Neutrophil (primary cell): Measurements from ENCODE around the gene PATL1.

ENCODE experiments used
- H3K27ac ChIP-seq: fragments of 200-600 bp; sonication (generic); 2 replicates; pipeline ENCODE4 v1.5.1; 2016; ENCODE audit warnings: mild to moderate bottlenecking, moderate library complexity
- H3K27me3 ChIP-seq: fragments of 200-600 bp; sonication (generic); 2 replicates; pipeline ENCODE4 v1.6.0; 2016; ENCODE audit warnings: mild to moderate bottlenecking
- H3K36me3 ChIP-seq: fragments of 200-600 bp; sonication (generic); 2 replicates; pipeline ENCODE4 v1.5.1; 2017
- H3K4me1 ChIP-seq, 2 experiments: fragments of 200-600 bp in 1 of 2; sonication (generic) in 1 of 2; 1 replicate in 1 of 2; 2 replicates in 1 of 2; pipeline versions ENCODE4 v1.5.1 to v1.6.1; 2013 to 2016; ENCODE audit warnings: low read depth in 1 of 2, low read length in 1 of 2, mild to moderate bottlenecking in 1 of 2, moderate library complexity in 1 of 2; ENCODE audit not compliant: control insufficient read depth in 1 of 2, insufficient read depth in 1 of 2
- H3K4me3 ChIP-seq, 2 experiments: fragments of 200-600 bp in 1 of 2; sonication (generic) in 1 of 2; 1 replicate in 1 of 2; 2 replicates in 1 of 2; pipeline ENCODE4 v1.5.1; 2013 to 2016; ENCODE audit warnings: low read depth in 1 of 2, low read length in 1 of 2, mild to moderate bottlenecking in 1 of 2, moderate library complexity in 1 of 2
- H3K9me3 ChIP-seq: fragments of 200-600 bp; sonication (generic); 2 replicates; pipeline ENCODE4 v1.5.1; 2016
- TF ChIP-seq, protein P1 (sequence below): fragments of 200-600 bp; sonication (generic); IDR thresholded peaks from 2 replicates; pipeline ENCODE4 v1.5.1; 2016; ENCODE audit warnings: antibody characterized with exemption

PATL1 gene, protein sequence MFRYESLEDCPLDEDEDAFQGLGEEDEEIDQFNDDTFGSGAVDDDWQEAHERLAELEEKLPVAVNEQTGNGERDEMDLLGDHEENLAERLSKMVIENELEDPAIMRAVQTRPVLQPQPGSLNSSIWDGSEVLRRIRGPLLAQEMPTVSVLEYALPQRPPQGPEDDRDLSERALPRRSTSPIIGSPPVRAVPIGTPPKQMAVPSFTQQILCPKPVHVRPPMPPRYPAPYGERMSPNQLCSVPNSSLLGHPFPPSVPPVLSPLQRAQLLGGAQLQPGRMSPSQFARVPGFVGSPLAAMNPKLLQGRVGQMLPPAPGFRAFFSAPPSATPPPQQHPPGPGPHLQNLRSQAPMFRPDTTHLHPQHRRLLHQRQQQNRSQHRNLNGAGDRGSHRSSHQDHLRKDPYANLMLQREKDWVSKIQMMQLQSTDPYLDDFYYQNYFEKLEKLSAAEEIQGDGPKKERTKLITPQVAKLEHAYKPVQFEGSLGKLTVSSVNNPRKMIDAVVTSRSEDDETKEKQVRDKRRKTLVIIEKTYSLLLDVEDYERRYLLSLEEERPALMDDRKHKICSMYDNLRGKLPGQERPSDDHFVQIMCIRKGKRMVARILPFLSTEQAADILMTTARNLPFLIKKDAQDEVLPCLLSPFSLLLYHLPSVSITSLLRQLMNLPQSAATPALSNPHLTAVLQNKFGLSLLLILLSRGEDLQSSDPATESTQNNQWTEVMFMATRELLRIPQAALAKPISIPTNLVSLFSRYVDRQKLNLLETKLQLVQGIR

DNA sequence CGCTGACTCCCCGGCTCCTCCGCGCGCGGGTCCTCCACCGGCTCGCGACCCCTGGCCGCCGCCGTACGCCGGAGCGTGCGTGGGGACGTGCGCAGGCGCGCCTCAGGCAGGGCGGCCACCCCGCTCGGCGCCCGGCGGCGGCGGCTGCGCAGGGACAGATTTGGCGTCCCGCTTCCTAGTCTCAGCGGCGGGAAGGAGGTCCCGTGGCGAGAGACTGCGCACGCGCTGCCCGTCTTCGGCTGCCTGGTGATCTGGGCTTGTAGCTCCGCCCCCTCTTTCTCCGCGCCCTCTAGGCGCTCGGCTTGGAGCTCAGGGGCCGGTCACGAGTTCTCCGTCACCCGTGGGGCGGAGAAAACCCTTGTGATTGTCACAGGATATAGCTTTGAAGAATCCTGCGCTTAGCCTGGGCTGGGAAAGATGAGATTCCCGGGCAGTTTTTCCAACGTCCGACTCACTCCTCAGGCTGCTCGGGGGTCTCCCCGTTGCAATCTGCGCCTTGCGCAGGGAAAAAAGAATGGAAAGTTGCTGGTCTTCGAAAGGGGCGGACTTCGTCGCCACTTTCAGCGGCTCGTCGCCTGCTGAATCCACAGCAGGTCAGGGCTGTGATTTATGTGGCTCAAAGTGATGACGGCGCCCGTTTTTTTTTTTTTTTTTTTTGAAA is at the start of gene PATL1:
Gene PATL1, minus strand, starts transcription at position 88 of the 661 bp plus-strand sequence. CDS start 142 bp downstream, outside the sequence.
- Histone ChIP-seq H3K9me3 (no peaks in the 10 kb centered on the region), H3K4me1 (peaks cover 33% of the 10 kb centered on the region in 2 experiments), H3K36me3 (peaks cover 27% of the 10 kb centered on the region), H3K4me3 (peak within 1 kb of the TSS; percentile 93 to 94), H3K27me3 (no peaks in the 10 kb centered on the region), H3K27ac (peak within 1 kb of the TSS; percentile 98)
- TF ChIP-seq, protein P1, sequence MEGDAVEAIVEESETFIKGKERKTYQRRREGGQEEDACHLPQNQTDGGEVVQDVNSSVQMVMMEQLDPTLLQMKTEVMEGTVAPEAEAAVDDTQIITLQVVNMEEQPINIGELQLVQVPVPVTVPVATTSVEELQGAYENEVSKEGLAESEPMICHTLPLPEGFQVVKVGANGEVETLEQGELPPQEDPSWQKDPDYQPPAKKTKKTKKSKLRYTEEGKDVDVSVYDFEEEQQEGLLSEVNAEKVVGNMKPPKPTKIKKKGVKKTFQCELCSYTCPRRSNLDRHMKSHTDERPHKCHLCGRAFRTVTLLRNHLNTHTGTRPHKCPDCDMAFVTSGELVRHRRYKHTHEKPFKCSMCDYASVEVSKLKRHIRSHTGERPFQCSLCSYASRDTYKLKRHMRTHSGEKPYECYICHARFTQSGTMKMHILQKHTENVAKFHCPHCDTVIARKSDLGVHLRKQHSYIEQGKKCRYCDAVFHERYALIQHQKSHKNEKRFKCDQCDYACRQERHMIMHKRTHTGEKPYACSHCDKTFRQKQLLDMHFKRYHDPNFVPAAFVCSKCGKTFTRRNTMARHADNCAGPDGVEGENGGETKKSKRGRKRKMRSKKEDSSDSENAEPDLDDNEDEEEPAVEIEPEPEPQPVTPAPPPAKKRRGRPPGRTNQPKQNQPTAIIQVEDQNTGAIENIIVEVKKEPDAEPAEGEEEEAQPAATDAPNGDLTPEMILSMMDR, result no peak

DNA sequence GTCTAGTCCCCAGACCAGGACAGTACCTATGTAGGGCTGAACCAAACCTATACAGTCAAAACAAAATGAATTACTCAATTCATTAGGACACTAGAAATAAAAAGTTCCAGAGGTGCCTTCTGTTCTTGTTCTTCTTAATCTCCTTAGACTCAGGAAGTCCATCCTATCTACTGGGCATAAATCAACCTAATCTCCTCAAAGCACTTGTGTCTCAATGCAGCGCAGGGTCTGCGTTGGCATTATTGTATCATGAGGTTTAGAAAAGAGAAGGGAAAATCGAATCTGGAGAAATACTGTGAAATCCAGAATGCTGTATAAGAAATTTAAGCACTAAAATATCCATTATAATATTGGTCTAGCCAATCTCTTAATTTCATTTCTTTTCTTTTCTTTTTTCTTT is 47.2 kb upstream of the PATL1 start:
- Histone ChIP-seq H3K4me1 (peaks cover 5 to 7% of the 10 kb centered on the region in 2 experiments), H3K36me3 (no peaks in the 10 kb centered on the region), H3K4me3 (no peak overlapping the region), H3K9me3 (no peaks in the 10 kb centered on the region), H3K27ac (no peak overlapping the region), H3K27me3 (no peaks in the 10 kb centered on the region)
- TF ChIP-seq, protein P1, result no peak

DNA sequence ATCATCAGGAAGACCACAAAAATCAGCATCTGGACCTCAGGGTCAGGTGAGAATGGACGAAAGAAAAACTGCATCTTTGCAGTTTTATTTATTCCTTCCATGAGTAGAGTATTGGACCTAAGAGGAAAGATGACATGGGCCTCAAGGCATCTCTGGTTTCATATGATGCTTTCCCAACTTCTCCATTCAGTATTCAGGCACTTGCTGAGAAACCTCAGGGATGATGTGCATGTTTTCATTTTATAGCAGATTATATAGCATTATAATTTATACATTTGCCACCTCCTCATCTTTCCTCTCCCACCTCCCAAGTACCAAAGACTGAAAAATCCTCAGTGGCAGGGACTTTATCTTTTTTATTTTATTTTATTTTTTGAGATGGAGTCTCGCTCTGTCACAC is 44.9 kb upstream of the PATL1 start, which contains the start of gene OR10V1:
Gene OR10V1, minus strand, starts transcription at position 101 of the 400 bp plus-strand sequence. Its CDS starts 0 bp downstream, at position 101.
- no peaks in the 10 kb centered on the region for H3K36me3 ChIP-seq
- no peak within 1 kb of the TSS for H3K27ac ChIP-seq
- peaks cover 5 to 7% of the 10 kb centered on the region in 2 experiments for H3K4me1 ChIP-seq
- no peak within 1 kb of the TSS for H3K4me3 ChIP-seq
- no peaks in the 10 kb centered on the region for H3K9me3 ChIP-seq
- TF ChIP-seq, protein P1, result no peak
- H3K27me3 ChIP-seq, result no peaks in the 10 kb centered on the region

DNA sequence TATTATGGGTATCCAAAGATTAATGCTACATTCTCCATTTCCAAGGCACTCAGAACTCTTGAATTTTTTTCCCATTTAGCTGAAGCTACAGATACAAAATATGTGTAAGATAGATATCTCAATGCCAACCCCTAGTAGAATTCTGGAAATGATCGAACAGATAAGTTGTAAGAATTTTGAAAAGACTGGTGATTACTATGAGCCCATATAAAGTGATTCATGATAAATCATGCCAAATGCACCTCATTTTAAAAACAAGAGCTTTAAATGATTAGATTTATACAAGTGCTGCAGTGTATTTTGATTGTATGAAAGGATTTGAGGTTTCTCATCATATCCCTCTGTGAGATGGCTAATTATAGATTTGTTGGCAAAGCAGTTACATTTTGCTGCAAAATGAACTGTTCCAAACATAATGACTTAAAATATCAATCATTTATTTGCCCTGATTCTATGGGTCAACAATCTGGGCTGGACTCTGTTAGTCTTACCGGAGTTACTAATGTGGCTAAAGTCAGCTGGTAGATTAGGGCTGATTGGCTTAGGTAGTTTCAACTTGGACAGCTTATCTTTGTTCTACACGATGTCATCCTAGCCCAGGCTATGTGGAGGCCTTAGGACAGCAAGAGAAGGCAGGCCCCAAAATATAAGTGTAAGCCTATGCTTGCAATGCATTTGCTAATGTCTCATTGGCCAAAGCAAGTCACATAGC is 41.5 kb upstream of the PATL1 start:
- Histone ChIP-seq H3K27ac (no peak overlapping the region), H3K4me1 (no peaks in the 10 kb centered on the region), H3K27me3 (no peaks in the 10 kb centered on the region), H3K36me3 (no peaks in the 10 kb centered on the region), H3K9me3 (no peaks in the 10 kb centered on the region), H3K4me3 (no peak overlapping the region)
- TF ChIP-seq, protein P1, result no peak

DNA sequence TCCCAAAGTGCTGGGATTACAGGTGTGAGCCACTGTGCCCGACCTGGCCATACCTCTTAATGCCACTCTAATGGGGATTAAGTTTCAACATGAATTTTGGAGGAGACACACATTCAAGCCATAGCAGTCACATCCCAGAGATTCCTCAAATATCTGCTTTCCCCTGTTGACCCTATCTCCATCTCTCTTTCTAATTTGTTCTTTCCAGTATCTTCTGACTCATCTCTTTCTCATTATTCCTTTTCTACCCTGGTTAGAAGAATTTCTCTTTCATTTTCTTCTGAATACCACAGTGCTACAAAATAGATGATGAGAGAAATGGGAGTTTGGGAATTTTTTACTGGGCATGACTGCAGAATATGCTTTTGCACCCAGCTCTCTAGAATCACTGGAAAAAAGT is 39.7 kb upstream of the PATL1 start:
- TF ChIP-seq, protein P1, result no peak
- Histone ChIP-seq H3K4me1 (no peaks in the 10 kb centered on the region), H3K9me3 (no peaks in the 10 kb centered on the region), H3K4me3 (no peak overlapping the region), H3K27me3 (no peaks in the 10 kb centered on the region), H3K36me3 (no peaks in the 10 kb centered on the region), H3K27ac (no peak overlapping the region)
